ENCODE data around the gene CHCHD6. TPM values are rescaled to one million over a fixed set of nuclear protein-coding genes. Genes with fewer than 3 reads are reported as not detected.

Gene CHCHD6
- total and polyA plus RNA-seq, 2 donors (not counting 3 experiments of a cell fraction or from before 2014, with no cell fraction given): 8.4 to 10.1 TPM

DNA sequence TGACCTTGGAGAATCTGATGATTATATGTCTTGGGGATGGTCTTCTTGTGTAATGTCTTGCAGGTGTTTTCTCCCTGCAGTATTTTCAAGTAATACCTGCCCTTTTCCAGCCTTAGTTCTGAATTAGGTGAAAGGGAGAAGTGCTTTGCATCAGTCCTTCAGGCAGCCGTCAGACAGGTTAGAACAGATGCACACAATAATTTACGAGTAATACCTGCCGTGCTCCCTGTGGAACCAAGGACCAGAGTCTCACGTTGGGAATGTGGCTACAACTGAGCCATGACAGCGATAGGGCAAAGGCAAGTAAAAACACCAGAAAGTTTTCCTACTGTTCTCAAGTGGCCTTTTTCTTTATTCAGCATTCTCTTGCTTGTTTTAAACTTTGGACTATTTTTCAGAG, 69.1 kb downstream of the CHCHD6 start:
- no peak for TF ChIP-seq JUN (IDR thresholded peaks at IDR 0.05; ENCODE audit: borderline replicate concordance, insufficient read depth, insufficient read length, low read depth)
- TF ChIP-seq, protein P1, sequence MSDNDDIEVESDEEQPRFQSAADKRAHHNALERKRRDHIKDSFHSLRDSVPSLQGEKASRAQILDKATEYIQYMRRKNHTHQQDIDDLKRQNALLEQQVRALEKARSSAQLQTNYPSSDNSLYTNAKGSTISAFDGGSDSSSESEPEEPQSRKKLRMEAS (IDR thresholded peaks at IDR 0.05; ENCODE audit: insufficient read depth, insufficient read length): no peak
- TF ChIP-seq, protein P2, sequence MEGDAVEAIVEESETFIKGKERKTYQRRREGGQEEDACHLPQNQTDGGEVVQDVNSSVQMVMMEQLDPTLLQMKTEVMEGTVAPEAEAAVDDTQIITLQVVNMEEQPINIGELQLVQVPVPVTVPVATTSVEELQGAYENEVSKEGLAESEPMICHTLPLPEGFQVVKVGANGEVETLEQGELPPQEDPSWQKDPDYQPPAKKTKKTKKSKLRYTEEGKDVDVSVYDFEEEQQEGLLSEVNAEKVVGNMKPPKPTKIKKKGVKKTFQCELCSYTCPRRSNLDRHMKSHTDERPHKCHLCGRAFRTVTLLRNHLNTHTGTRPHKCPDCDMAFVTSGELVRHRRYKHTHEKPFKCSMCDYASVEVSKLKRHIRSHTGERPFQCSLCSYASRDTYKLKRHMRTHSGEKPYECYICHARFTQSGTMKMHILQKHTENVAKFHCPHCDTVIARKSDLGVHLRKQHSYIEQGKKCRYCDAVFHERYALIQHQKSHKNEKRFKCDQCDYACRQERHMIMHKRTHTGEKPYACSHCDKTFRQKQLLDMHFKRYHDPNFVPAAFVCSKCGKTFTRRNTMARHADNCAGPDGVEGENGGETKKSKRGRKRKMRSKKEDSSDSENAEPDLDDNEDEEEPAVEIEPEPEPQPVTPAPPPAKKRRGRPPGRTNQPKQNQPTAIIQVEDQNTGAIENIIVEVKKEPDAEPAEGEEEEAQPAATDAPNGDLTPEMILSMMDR (IDR thresholded peaks at IDR 0.05; ENCODE audit: extremely low read depth in 1 of 2, insufficient read depth in 1 of 2, low read depth in 1 of 2, low read length in 2 of 2): no peak
- no peak for TF ChIP-seq MYC (IDR thresholded peaks at IDR 0.05; ENCODE audit: low read depth, low read length)
- no peak for TF ChIP-seq POLR2A (IDR thresholded peaks at IDR 0.05; ENCODE audit: low read depth, low read length)
- TF ChIP-seq FOS (IDR thresholded peaks at IDR 0.05; ENCODE audit: borderline replicate concordance, insufficient read depth, low read length): no peak
- no peak for TF ChIP-seq EZH2 (IDR thresholded peaks at IDR 0.05; ENCODE audit: borderline replicate concordance, low read depth, low read length, severe bottlenecking)
- no peak for TF ChIP-seq POLR2AphosphoS5 (IDR thresholded peaks at IDR 0.05; ENCODE audit: insufficient read depth, low read depth, low read length)
- no peak for TF ChIP-seq GATA2 (IDR thresholded peaks at IDR 0.05; ENCODE audit: insufficient read depth, insufficient read length, low read depth, low read length)
- Histone ChIP-seq H3K79me2 (ENCODE audit: control insufficient read depth, insufficient read depth, low read length) (no peaks in the 10 kb centered on the region), H3K4me2 (ENCODE audit: insufficient read depth, low read length) (no peak overlapping the region), H3K9me3 (replicated peaks; ENCODE audit: control insufficient read depth, insufficient read depth, low read length) (no peaks in the 10 kb centered on the region), H3K27ac (ENCODE audit: insufficient read depth, low read depth, low read length) (no peak overlapping the region), H3K27me3 (ENCODE audit: control insufficient read depth in 2 of 2, insufficient read depth in 2 of 2, low read length in 2 of 2) (no peaks in the 10 kb centered on the region), H3K9me1 (replicated peaks; ENCODE audit: control insufficient read depth, extremely low read depth, insufficient read depth, low read length) (no peaks in the 10 kb centered on the region), H2AFZ (ENCODE audit: low read depth, low read length) (no peak overlapping the region), H3K4me3 (replicated peaks in 1 of 3; ENCODE audit: insufficient read depth in 1 of 3, low read depth in 1 of 3, low read length in 3 of 3) (no peak overlapping the region), H3K36me3 (ENCODE audit: control insufficient read depth in 2 of 2, extremely low read depth in 1 of 2, insufficient read depth in 2 of 2, low read length in 2 of 2) (no peaks in the 10 kb centered on the region), H4K20me1 (replicated peaks; ENCODE audit: control insufficient read depth, extremely low read depth, insufficient read depth, low read length) (no peaks in the 10 kb centered on the region), H3K4me1 (ENCODE audit: control insufficient read depth, extremely low read depth, insufficient read depth, low read length) (no peaks in the 10 kb centered on the region), H3K9ac (replicated peaks; ENCODE audit: extremely low read depth, insufficient read depth, low read length) (no peak overlapping the region)
- CTCF ChIA-PET: no interaction called here
- FAIRE-seq (no peak), DNase-seq (ENCODE audit: low read depth, low spot score) (no peak)
- no TSS peak for BruUV-seq (replicated peaks)
- POLR2A ChIA-PET: no interaction called here
- intact Hi-C loops (cut with micrococcal nuclease) (no loop called here), dilution Hi-C loops (cut with MboI; ENCODE audit: extremely low pct_ligation_motif_present, low sequenced_read_pairs) (no loop called here)

Data from endothelial cell of umbilical vein (primary cell).